Measurements from ENCODE around the gene AUTS2.

Gene AUTS2

DNA sequence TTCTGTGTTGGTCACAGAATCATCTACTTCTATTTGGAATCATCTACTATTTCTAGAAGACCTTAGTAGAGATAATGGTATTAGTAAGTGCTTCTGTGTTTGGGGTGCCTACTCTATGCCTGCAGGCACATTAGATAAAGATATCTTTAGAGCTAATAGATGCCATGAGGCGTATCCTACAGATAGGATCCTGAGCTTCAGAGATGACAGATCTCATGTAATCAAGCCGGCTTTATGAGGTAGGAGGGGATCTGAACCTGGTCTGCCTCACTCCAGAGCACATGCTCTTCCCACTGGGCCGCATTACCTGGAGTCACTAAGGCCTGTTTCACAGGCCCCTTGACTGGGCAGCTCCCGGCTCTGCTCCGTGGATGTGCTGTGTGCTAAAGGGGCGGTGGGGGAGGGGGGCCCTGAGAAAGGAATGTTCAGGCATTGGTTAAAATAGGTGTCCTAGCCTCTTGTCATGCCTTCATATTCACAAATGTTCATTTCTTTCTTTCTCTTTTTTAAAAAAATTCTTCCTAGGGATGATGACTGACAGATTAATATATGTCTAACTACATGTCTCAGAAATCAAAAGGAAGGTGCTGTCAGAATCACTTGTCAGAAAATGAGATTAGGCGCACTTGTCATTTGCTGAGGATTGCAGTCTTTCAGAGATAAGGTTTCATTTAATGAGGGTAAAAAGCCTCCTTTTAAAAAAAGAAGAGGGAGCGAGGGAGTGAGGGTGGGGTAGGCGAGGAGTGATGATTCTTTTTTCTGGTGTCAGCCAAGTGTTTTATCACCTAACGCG is 1075.7 kb downstream of the AUTS2 start:
- Histone ChIP-seq H3K27ac (ENCODE audit: low read depth, low read length) (no peak overlapping the region), H4K20me1 (ENCODE audit: low read depth, low read length) (no peaks in the 10 kb centered on the region), H2AFZ (ENCODE audit: low read depth, low read length, severe bottlenecking) (no peak overlapping the region), H3K79me2 (ENCODE audit: insufficient read depth, low read length) (no peaks in the 10 kb centered on the region), H3K4me3 (ENCODE audit: insufficient read depth, low read length, poor library complexity, severe bottlenecking) (no peak overlapping the region), H3K9me2 (replicated peaks; ENCODE audit: insufficient read depth, low read length) (no peaks in the 10 kb centered on the region), H3K9me3 (ENCODE audit: insufficient read depth, low read length) (no peaks in the 10 kb centered on the region), H3K9ac (ENCODE audit: low read length) (no peak overlapping the region), H3K4me2 (ENCODE audit: low read depth, low read length, poor library complexity, severe bottlenecking) (no peak overlapping the region), H3K27me3 (ENCODE audit: low read length) (no peaks in the 10 kb centered on the region), H3K36me3 (ENCODE audit: low read length) (no peaks in the 10 kb centered on the region), H3F3A (ENCODE audit: insufficient read depth) (no peaks in the 10 kb centered on the region)
- TF ChIP-seq EZH2phosphoT487 (conservative IDR thresholded peaks at IDR 0.05; ENCODE audit: low read length), result no peak
- TF ChIP-seq, protein P1, sequence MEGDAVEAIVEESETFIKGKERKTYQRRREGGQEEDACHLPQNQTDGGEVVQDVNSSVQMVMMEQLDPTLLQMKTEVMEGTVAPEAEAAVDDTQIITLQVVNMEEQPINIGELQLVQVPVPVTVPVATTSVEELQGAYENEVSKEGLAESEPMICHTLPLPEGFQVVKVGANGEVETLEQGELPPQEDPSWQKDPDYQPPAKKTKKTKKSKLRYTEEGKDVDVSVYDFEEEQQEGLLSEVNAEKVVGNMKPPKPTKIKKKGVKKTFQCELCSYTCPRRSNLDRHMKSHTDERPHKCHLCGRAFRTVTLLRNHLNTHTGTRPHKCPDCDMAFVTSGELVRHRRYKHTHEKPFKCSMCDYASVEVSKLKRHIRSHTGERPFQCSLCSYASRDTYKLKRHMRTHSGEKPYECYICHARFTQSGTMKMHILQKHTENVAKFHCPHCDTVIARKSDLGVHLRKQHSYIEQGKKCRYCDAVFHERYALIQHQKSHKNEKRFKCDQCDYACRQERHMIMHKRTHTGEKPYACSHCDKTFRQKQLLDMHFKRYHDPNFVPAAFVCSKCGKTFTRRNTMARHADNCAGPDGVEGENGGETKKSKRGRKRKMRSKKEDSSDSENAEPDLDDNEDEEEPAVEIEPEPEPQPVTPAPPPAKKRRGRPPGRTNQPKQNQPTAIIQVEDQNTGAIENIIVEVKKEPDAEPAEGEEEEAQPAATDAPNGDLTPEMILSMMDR (IDR thresholded peaks at IDR 0.05; ENCODE audit: insufficient read depth, low read length, poor library complexity, severe bottlenecking), result no peak

DNA sequence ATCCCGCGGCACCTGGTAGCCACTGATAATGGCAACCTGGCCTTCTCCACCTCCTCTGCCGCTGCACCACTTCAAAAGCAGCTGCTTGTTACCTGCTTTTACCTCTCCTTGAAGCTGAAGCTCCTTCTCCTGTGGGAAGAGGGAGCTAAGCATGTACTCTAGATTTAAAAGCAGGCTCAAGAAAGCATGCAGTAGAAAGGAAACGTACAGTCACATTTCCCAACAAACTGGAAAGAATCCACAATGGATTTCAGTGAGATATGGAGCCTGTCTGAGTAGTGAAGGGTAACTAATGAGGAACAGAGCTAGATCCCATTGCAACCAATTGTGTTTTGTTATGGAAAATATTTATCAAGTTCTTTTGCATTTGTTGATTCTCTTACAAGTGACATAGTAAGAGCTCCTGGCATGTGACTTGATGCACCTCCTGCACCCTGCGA is 1076.3 kb downstream of the AUTS2 start:
- no peak overlapping the region for H3K4me2 ChIP-seq (ENCODE audit: low read depth, low read length, poor library complexity, severe bottlenecking)
- H3K36me3 ChIP-seq (ENCODE audit: low read length), result no peaks in the 10 kb centered on the region
- H3K27ac ChIP-seq (ENCODE audit: low read depth, low read length), result no peak overlapping the region
- no peaks in the 10 kb centered on the region for H3K9me2 ChIP-seq (replicated peaks; ENCODE audit: insufficient read depth, low read length)
- no peaks in the 10 kb centered on the region for H3F3A ChIP-seq (ENCODE audit: insufficient read depth)
- TF ChIP-seq, protein P1 (IDR thresholded peaks at IDR 0.05; ENCODE audit: insufficient read depth, low read length, poor library complexity, severe bottlenecking), result no peak
- no peak for TF ChIP-seq EZH2phosphoT487 (conservative IDR thresholded peaks at IDR 0.05; ENCODE audit: low read length)
- H3K79me2 ChIP-seq (ENCODE audit: insufficient read depth, low read length), result no peaks in the 10 kb centered on the region
- no peak overlapping the region for H3K4me3 ChIP-seq (ENCODE audit: insufficient read depth, low read length, poor library complexity, severe bottlenecking)
- no peaks in the 10 kb centered on the region for H4K20me1 ChIP-seq (ENCODE audit: low read depth, low read length)
- no peaks in the 10 kb centered on the region for H3K9me3 ChIP-seq (ENCODE audit: insufficient read depth, low read length)
- H2AFZ ChIP-seq (ENCODE audit: low read depth, low read length, severe bottlenecking), result no peak overlapping the region
- no peak overlapping the region for H3K9ac ChIP-seq (ENCODE audit: low read length)
- H3K27me3 ChIP-seq (ENCODE audit: low read length), result no peaks in the 10 kb centered on the region

DNA sequence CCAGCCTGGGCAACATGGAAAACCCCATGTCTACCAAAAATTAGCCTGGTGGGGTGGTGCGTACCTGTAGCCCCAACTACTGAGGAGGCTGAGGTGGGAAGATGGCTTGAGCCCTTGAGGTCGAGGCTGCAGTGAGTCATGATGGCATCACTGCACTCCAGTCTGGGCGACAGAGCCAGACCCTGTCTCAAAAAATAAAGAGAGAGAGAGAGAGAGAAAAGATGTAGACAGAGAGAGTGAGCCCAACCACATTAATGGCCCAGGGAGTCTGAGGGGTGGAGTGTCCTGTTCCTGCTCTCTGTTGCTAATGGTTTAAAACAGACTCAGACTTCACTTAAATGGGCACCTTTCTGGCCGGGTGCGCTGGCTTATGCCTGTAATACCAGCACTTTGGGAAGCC is 1078.0 kb downstream of the AUTS2 start:
- H3K27me3 ChIP-seq (ENCODE audit: low read length), result no peaks in the 10 kb centered on the region

More for the DNA sequence above, 1078.0 kb downstream of the AUTS2 start:
- Histone ChIP-seq H3K27ac (ENCODE audit: low read depth, low read length) (no peak overlapping the region), H3K36me3 (ENCODE audit: low read length) (no peaks in the 10 kb centered on the region), H3F3A (ENCODE audit: insufficient read depth) (no peaks in the 10 kb centered on the region), H3K4me3 (ENCODE audit: insufficient read depth, low read length, poor library complexity, severe bottlenecking) (no peak overlapping the region), H3K4me2 (ENCODE audit: low read depth, low read length, poor library complexity, severe bottlenecking) (no peak overlapping the region), H4K20me1 (ENCODE audit: low read depth, low read length) (no peaks in the 10 kb centered on the region), H3K79me2 (ENCODE audit: insufficient read depth, low read length) (no peaks in the 10 kb centered on the region), H3K9me2 (replicated peaks; ENCODE audit: insufficient read depth, low read length) (no peaks in the 10 kb centered on the region), H3K9me3 (ENCODE audit: insufficient read depth, low read length) (no peaks in the 10 kb centered on the region), H3K9ac (ENCODE audit: low read length) (no peak overlapping the region), H2AFZ (ENCODE audit: low read depth, low read length, severe bottlenecking) (no peak overlapping the region)
- no peak for TF ChIP-seq EZH2phosphoT487 (conservative IDR thresholded peaks at IDR 0.05; ENCODE audit: low read length)
- TF ChIP-seq, protein P1 (IDR thresholded peaks at IDR 0.05; ENCODE audit: insufficient read depth, low read length, poor library complexity, severe bottlenecking), result no peak

Measured in SU-DHL-6 (cell line).